ENCODE data around the gene SVIP.

The SVIP gene

DNA sequence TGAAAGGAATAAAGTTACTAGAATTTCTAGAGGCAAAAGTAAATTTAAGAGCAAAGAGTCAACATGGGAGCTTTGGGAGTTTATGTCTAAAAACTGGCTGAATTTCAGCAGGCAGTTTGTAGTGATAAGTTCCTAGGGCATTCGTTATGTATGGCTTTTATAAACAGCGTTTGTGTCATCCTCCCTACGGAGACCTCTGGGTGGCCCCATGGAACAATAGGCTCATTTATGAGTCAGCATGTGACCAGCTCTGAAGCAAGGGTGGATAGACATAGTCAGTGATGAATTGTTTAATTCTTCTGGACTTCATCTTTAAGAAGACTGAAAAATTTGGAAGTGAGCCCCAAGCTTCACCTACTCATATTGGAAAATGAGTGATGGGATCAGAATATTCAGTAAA lies 37.1 kb downstream of the SVIP start:
- peak; percentile 90 for DNase-seq (ENCODE audit: low spot score)

GRCh38 chr11:22787551-22788162 lies 41.9 kb downstream of the SVIP start:
- peak; percentile 60 for DNase-seq (ENCODE audit: low spot score)

GRCh38 chr11:22787055-22787454 lies 42.5 kb downstream of the SVIP start:
- no peak for DNase-seq (ENCODE audit: low spot score)

- no peak for DNase-seq (ENCODE audit: low spot score)
Measured at GRCh38 chr11:22786475-22786874, 43.1 kb downstream of the SVIP start.

GRCh38 chr11:22785251-22785650 lies 44.4 kb downstream of the SVIP start:
- no peak for DNase-seq (ENCODE audit: low spot score)

- no peak for DNase-seq (ENCODE audit: low spot score)
Measured at GRCh38 chr11:22780952-22781593, 48.5 kb downstream of the SVIP start.

GRCh38 chr11:22779850-22780249 lies 49.8 kb downstream of the SVIP start:
- DNase-seq (ENCODE audit: low spot score) = no peak

- peak; percentile 69 for DNase-seq (ENCODE audit: low spot score)
Measured at GRCh38 chr11:22778642-22779041, 51.0 kb downstream of the SVIP start.

- DNase-seq (ENCODE audit: low spot score) = no peak
Measured at GRCh38 chr11:22775248-22775647, 54.4 kb downstream of the SVIP start.

- no peak for DNase-seq (ENCODE audit: low spot score)
Measured at GRCh38 chr11:22774716-22775115, 54.9 kb downstream of the SVIP start.

- no peak for DNase-seq (ENCODE audit: low spot score)
Measured at GRCh38 chr11:22769081-22769480, 60.5 kb downstream of the SVIP start.

Data from COLO829 (cell line).